ENCODE data around the gene GSS. TPM values are rescaled to one million over a fixed set of nuclear protein-coding genes. Genes with fewer than 3 reads are reported as not detected.
A peak's percentile ranks its signal among the peaks of the same experiment; 100 is the strongest.

Gene GSS
- total RNA-seq, 1 donor from 2014 or later: 17.2 TPM

GRCh38 chr20:34990661-34991214 is 35.1 kb upstream of the GSS start:
- DNase-seq: no peak
- H3K4me1 ChIP-seq: peaks cover 92% of the 10 kb centered on the region

GRCh38 chr20:34990231-34990630 is 34.6 kb upstream of the GSS start:
- Histone ChIP-seq H3K9me3 (replicated peaks) (no peaks in the 10 kb centered on the region), H3K27me3 (ENCODE audit: low read depth) (no peaks in the 10 kb centered on the region), H3K36me3 (peaks cover 74% of the 10 kb centered on the region), H3K4me3 (no peak overlapping the region), H3K4me1 (peaks cover 92% of the 10 kb centered on the region), H3K27ac (replicated peaks) (peak overlapping the region; percentile 93)
- TF ChIP-seq CTCF (IDR thresholded peaks at IDR 0.05; ENCODE audit: borderline replicate concordance): no peak
- intact Hi-C loops (cut with micrococcal nuclease): no loop called here
- no peak for DNase-seq

More at GRCh38 chr20:34990661-34991214, 35.1 kb upstream of the GSS start:
- no peaks in the 10 kb centered on the region for H3K27me3 ChIP-seq (ENCODE audit: low read depth)
- no peak overlapping the region for H3K4me3 ChIP-seq
- H3K36me3 ChIP-seq: peaks cover 79% of the 10 kb centered on the region
- peak overlapping the region; percentile 93 for H3K27ac ChIP-seq (replicated peaks)
- no peak for TF ChIP-seq CTCF (IDR thresholded peaks at IDR 0.05; ENCODE audit: borderline replicate concordance)
- H3K9me3 ChIP-seq (replicated peaks): no peaks in the 10 kb centered on the region
- intact Hi-C loops (cut with micrococcal nuclease): no loop called here

- peaks cover 94% of the 10 kb centered on the region for H3K4me1 ChIP-seq
- no peak overlapping the region for H3K4me3 ChIP-seq
- H3K27ac ChIP-seq (replicated peaks): peak overlapping the region; percentile 93
- no peak for DNase-seq
- no peaks in the 10 kb centered on the region for H3K9me3 ChIP-seq (replicated peaks)
- H3K27me3 ChIP-seq (ENCODE audit: low read depth): no peaks in the 10 kb centered on the region
- H3K36me3 ChIP-seq: peaks cover 68% of the 10 kb centered on the region
- intact Hi-C loops (cut with micrococcal nuclease): no loop called here
- TF ChIP-seq CTCF (IDR thresholded peaks at IDR 0.05; ENCODE audit: borderline replicate concordance): no peak
Measured at GRCh38 chr20:34989670-34990069, 34.1 kb upstream of the GSS start.

- TF ChIP-seq CTCF (IDR thresholded peaks at IDR 0.05; ENCODE audit: borderline replicate concordance): no peak
- intact Hi-C loops (cut with micrococcal nuclease): no loop called here
- no peak overlapping the region for H3K4me3 ChIP-seq
- DNase-seq: no peak
- no peaks in the 10 kb centered on the region for H3K27me3 ChIP-seq (ENCODE audit: low read depth)
- peaks cover 94% of the 10 kb centered on the region for H3K4me1 ChIP-seq
- H3K36me3 ChIP-seq: peaks cover 63% of the 10 kb centered on the region
- no peaks in the 10 kb centered on the region for H3K9me3 ChIP-seq (replicated peaks)
- H3K27ac ChIP-seq (replicated peaks): peak overlapping the region; percentile 93
Measured at GRCh38 chr20:34989118-34989517, 33.5 kb upstream of the GSS start.

GRCh38 chr20:34988191-34988540 is 32.6 kb upstream of the GSS start:
- intact Hi-C loops (cut with micrococcal nuclease): no loop called here
- H3K9me3 ChIP-seq (replicated peaks): no peaks in the 10 kb centered on the region
- no peak for DNase-seq
- H3K4me3 ChIP-seq: peak overlapping the region; percentile 45
- H3K4me1 ChIP-seq: peaks cover 95% of the 10 kb centered on the region
- H3K27ac ChIP-seq (replicated peaks): peak overlapping the region; percentile 93
- H3K27me3 ChIP-seq (ENCODE audit: low read depth): no peaks in the 10 kb centered on the region
- peaks cover 53% of the 10 kb centered on the region for H3K36me3 ChIP-seq
- no peak for TF ChIP-seq CTCF (IDR thresholded peaks at IDR 0.05; ENCODE audit: borderline replicate concordance)
